Nephron (organoid): Measurements from ENCODE around the gene LOC101059915.

Experiments used
- H3K27ac Mint-ChIP-seq, 3 experiments: 2 replicates each; pipeline ENCODE4 v1.8.0; 2020; ENCODE audit warnings: mixed read lengths in 3 of 3, mild to moderate bottlenecking in 2 of 3, moderate library complexity in 1 of 3
- H3K27me3 Mint-ChIP-seq: 2 replicates; pipeline ENCODE4 v1.8.0; 2021; ENCODE audit warnings: low read depth, mild to moderate bottlenecking, moderate library complexity, mixed read lengths
- H3K36me3 Mint-ChIP-seq: 2 replicates; pipeline ENCODE4 v1.8.0; 2020; ENCODE audit warnings: low read depth, mixed read lengths
- H3K4me1 Mint-ChIP-seq: 2 replicates; pipeline ENCODE4 v1.8.0; 2020; ENCODE audit warnings: mixed read lengths
- H3K4me3 Mint-ChIP-seq, 3 experiments: 2 replicates each; pipeline ENCODE4 v1.8.0; 2020; ENCODE audit warnings: mild to moderate bottlenecking in 3 of 3, mixed read lengths in 3 of 3, moderate library complexity in 2 of 3
- H3K9me3 Mint-ChIP-seq: 2 replicates; pipeline ENCODE4 v1.8.0; 2020; ENCODE audit warnings: mixed read lengths
- TF ChIP-seq, protein P1 (sequence below), 3 experiments: fragments of 200-600 bp; sonication (generic); IDR thresholded peaks; one replicate each; pipeline ENCODE4 v1.5.0; 2021; ENCODE audit warnings: antibody characterized with exemption in 3 of 3; ENCODE audit not compliant: unreplicated experiment in 3 of 3

Gene LOC101059915

GRCh38 chrX:71667328-71668247, at the start of gene LOC101059915:
LOC101059915 (plus strand) TSS chrX:71667546.
- H3K4me3 Mint-ChIP-seq: no peak within 1 kb of the TSS

DNA sequence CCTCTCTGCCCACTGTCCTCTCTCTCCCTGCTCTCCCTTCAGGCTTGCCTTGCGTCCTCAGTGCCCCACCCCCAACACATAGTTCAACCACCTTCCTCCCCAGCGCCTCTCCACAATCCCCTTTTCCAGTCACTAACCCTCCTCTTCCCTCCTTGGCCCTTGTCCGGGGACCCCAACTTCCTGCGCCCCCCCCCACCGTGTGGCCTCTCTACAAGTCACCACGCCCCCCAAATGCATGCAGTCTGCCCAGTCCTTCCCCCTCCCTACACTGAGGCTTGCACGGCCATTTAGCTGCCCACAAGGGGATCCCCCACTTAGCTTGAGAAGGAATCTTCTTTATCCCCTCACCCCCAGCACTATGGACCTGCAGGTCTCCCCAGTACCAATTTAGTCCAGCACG, 49.6 kb upstream of the LOC101059915 start:
- Mint-ChIP-seq H3K4me3 (no peak overlapping the region), H3K36me3 (peaks cover 24% of the 10 kb centered on the region), H3K9me3 (peaks cover 22% of the 10 kb centered on the region), H3K27me3 (no peaks in the 10 kb centered on the region), H3K4me1 (peaks cover 8% of the 10 kb centered on the region), H3K27ac (no peak overlapping the region)
- TF ChIP-seq, protein P1, sequence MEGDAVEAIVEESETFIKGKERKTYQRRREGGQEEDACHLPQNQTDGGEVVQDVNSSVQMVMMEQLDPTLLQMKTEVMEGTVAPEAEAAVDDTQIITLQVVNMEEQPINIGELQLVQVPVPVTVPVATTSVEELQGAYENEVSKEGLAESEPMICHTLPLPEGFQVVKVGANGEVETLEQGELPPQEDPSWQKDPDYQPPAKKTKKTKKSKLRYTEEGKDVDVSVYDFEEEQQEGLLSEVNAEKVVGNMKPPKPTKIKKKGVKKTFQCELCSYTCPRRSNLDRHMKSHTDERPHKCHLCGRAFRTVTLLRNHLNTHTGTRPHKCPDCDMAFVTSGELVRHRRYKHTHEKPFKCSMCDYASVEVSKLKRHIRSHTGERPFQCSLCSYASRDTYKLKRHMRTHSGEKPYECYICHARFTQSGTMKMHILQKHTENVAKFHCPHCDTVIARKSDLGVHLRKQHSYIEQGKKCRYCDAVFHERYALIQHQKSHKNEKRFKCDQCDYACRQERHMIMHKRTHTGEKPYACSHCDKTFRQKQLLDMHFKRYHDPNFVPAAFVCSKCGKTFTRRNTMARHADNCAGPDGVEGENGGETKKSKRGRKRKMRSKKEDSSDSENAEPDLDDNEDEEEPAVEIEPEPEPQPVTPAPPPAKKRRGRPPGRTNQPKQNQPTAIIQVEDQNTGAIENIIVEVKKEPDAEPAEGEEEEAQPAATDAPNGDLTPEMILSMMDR (IDR thresholded peaks at IDR 0.05; ENCODE audit: unreplicated experiment in 3 of 3): no peak

More at GRCh38 chrX:71667328-71668247, at the start of gene LOC101059915:
- Mint-ChIP-seq H3K4me1 (no peaks in the 10 kb centered on the region), H3K36me3 (no peaks in the 10 kb centered on the region), H3K27ac (no peak within 1 kb of the TSS), H3K27me3 (peaks cover 13% of the 10 kb centered on the region), H3K9me3 (peaks cover 5% of the 10 kb centered on the region)
- TF ChIP-seq, protein P1 (IDR thresholded peaks at IDR 0.05; ENCODE audit: unreplicated experiment in 3 of 3): no peak

DNA sequence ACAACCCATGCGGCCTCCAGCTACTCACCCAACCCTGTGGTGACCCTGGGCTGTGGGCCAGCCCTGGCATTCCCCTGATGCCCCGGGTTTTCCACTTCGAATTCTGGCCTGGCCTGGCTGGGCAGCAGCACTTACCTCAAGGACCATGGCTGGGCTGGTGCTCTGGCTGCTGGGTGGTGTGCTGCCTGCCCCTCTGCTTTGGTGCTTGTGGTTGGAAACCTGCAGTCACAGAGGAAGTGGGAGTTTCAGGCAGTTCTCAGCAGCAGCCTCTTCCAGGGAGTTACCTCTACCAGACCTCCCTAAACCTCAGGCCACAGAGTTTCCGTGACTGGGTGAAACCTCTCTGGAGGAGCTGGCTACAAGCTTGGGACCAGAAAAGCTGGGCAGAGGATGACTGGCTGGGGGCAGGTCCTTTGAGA, 49.0 kb upstream of the LOC101059915 start, which contains the start of gene CXCR3:
CXCR3 (minus strand) TSS at position 209 of the 419 bp plus-strand sequence; CDS start at position 147, 62 bp downstream.
- Mint-ChIP-seq H3K4me1 (peaks cover 13% of the 10 kb centered on the region), H3K4me3 (no peak within 1 kb of the TSS), H3K36me3 (peaks cover 18% of the 10 kb centered on the region), H3K27ac (no peak within 1 kb of the TSS), H3K27me3 (no peaks in the 10 kb centered on the region), H3K9me3 (peaks cover 19% of the 10 kb centered on the region)
- TF ChIP-seq, protein P1 (IDR thresholded peaks at IDR 0.05; ENCODE audit: unreplicated experiment in 3 of 3): no peak

GRCh38 chrX:71618787-71619186, 48.6 kb upstream of the LOC101059915 start:
- TF ChIP-seq, protein P1 (IDR thresholded peaks at IDR 0.05; ENCODE audit: unreplicated experiment in 3 of 3): no peak
- H3K27me3 Mint-ChIP-seq: no peaks in the 10 kb centered on the region
- no peak overlapping the region for H3K27ac Mint-ChIP-seq

GRCh38 chrX:71619193-71619592, 48.2 kb upstream of the LOC101059915 start:
- peaks cover 19% of the 10 kb centered on the region for H3K9me3 Mint-ChIP-seq
- TF ChIP-seq, protein P1 (IDR thresholded peaks at IDR 0.05; ENCODE audit: unreplicated experiment in 3 of 3): no peak
- H3K4me3 Mint-ChIP-seq: no peak overlapping the region
- peaks cover 18% of the 10 kb centered on the region for H3K4me1 Mint-ChIP-seq
- H3K27me3 Mint-ChIP-seq: no peaks in the 10 kb centered on the region
- no peak overlapping the region for H3K27ac Mint-ChIP-seq
- H3K36me3 Mint-ChIP-seq: peaks cover 13% of the 10 kb centered on the region

More at GRCh38 chrX:71618787-71619186, 48.6 kb upstream of the LOC101059915 start:
- H3K9me3 Mint-ChIP-seq: peaks cover 19% of the 10 kb centered on the region
- H3K4me3 Mint-ChIP-seq: no peak overlapping the region
- peaks cover 13% of the 10 kb centered on the region for H3K36me3 Mint-ChIP-seq
- H3K4me1 Mint-ChIP-seq: peaks cover 18% of the 10 kb centered on the region
